ENCODE data around the gene SGPL1.

SGPL1 gene

DNA sequence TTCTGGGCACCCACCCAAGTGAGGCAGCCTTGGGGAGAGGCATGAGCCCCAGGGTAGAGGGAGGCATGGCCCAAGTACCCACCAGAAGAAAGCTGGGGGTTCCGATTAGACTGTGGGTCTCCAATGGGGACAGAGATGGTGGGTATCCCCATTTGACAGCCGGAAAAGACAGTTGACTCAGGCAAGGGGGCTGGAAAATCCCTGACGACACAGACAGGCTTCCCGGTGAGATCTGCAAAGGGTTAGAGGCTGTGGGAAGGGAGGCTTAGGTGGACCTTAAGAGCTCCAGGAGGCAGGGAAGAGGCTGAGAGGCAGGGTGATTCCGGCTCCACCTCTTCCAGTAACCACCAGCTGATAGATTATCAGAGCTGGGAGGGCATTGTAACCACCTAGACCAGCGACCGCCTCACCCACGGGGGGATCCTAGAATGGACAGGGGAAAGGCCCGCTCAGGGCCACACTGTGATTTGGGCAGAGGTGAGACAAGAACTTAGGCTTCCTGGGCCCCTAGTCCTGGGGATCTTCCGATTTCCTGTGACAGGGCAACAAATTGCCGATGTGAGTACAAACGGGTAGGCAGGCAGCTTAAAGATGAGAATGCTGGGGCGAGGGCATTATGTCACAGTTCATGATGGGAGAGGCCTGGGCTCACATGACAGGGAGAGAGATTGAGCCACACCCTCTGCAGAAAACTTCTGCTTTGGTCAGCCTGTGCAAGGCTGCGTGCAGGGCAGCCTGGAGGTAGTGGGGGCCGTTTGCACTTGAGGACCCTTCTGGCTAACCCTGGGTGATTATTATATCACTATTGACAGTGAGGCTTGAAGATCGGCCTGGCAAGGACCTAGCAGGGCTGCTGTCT, 36.0 kb upstream of the SGPL1 start:
- no peak overlapping the region for H3K4me3 ChIP-seq
- peak overlapping the region in 2 of 21 experiments; percentile 1 to 38 for H3K27ac ChIP-seq

DNA sequence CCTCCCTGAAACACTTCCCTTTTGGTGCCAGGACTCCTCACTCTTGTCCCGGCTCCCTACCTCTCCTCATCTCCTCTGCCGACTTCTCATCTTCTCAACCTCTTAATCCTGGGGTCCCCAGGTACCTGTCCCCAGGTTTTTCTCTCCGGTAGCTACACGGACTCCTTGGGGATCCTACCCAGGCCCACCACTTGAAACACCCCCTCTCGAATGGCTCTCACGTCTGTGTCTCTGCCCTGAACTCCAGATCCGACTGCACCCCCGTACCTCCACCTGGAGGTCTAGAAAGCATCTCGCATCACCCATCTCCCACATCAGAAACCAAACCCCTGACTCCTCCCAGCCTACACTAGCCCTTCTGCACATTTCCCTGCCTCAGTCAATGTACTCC, 35.4 kb upstream of the SGPL1 start:
- Histone ChIP-seq H3K4me3 (no peak overlapping the region), H3K27ac (no peak overlapping the region)

DNA sequence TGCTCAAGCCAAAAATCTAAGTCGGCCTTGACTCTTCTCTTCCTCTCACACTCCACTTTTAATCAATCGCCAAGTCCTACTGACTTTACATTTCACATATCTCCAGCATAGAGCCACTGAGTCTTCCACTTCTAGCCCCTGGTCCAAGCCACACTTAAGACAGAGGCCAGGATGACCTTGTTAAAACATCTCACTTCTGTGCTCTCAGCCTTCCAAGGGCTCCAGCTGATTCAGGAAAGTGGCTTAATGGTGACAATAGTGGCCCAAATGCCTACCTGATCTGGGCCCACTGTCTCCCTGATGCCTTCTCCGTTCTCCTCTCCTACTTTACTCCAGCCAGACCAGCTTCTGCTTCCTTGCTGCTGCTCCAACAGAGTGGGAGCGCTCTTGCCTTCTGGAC, 35.0 kb upstream of the SGPL1 start:
- Histone ChIP-seq H3K27ac (no peak overlapping the region), H3K4me3 (no peak overlapping the region)

- no peak overlapping the region for H3K27ac ChIP-seq
- no peak overlapping the region for H3K4me3 ChIP-seq
These were observed 34.2 kb upstream of the SGPL1 start for GRCh38 chr10:70781461-70782051.

- H3K27ac ChIP-seq: no peak overlapping the region
- H3K4me3 ChIP-seq: no peak overlapping the region
These were observed 33.5 kb upstream of the SGPL1 start for GRCh38 chr10:70782086-70782745.

- Histone ChIP-seq H3K27ac (no peak overlapping the region), H3K4me3 (no peak overlapping the region)
These were observed 32.7 kb upstream of the SGPL1 start for GRCh38 chr10:70782746-70783680.

DNA sequence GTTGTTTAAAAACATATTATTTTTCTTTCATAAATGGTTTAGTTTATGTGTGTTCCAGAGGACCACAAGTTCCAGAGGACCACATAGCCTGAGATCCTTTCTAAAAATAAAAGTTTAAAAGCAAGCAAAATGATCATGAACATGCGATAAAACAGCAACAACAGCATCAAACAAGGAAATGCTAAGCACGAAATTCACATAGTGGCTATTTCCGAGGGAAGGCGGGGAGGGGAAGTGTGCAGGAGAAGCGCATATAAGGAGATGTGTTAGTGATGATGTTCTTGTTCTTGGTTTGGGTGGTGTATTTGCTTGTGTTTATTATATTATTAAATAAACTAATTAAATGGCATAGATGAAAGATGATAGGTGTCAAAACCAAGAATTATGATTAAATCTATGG, 31.7 kb upstream of the SGPL1 start:
- Histone ChIP-seq H3K4me3 (no peak overlapping the region), H3K27ac (no peak overlapping the region)

GRCh38 chr10:70784471-70784870, 31.3 kb upstream of the SGPL1 start:
- Histone ChIP-seq H3K4me3 (no peak overlapping the region), H3K27ac (no peak overlapping the region)

- Histone ChIP-seq H3K4me3 (no peak within 1 kb of the TSS), H3K27ac (no peak within 1 kb of the TSS)
These were observed 30.6 kb upstream of the SGPL1 start, which contains the start of gene TBATA for GRCh38 chr10:70785190-70785589. TSS of gene TBATA (minus strand) at chr10:70785377. CDS start at chr10:70783379, 1,998 bp downstream.

GRCh38 chr10:70786799-70787415, 28.8 kb upstream of the SGPL1 start:
- Histone ChIP-seq H3K4me3 (no peak overlapping the region), H3K27ac (no peak overlapping the region)

DNA sequence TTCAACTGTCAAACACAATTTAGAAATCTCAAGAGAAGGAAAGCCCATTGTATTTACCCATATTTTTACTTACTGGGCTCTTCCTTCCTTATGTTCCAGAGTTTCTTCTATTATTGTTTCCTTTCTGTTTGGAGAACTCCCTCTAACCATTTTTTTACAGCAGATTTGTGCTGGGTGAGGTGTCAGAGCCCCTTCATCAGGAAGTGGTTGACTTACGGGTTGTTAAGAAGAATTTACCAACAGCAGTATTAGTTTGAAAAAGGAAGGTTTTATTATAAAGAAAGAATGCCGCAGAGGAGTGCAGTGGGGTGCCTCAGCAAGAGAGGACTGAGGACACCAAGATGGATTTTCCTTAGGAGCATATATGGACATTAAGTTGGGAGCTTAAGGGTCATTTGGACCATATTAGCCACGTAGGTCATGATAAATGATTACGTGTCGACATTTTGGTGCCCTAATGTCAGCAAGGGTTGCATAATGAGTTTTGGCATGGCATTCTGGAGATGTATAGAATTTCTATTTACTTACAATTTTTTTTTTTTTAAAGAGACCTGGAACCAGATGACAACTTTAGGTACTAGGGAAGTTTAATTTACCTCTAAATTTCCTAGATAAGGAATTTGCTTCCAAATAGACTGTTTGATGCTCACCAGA, 24.2 kb upstream of the SGPL1 start:
- Histone ChIP-seq H3K4me3 (no peak overlapping the region), H3K27ac (no peak overlapping the region)

DNA sequence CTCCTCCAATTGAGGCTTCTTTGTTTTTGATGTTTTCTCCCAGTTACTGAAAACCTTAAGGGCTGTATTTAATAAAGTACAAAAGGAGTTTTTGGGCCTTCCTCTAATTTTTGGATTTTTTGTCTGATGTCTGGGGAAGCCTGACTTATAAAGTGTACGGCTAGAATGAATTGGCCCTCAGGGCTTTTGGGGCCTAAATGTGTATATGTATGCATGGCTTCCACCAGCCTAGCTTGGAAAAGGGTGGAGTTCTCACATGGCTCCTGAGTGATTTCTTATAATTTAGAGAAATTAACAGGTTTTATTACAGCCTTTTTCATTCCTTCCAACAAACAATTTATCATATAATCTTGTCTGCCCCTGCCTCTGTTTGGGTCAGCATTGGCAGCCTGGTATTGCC, 20.1 kb upstream of the SGPL1 start:
- Histone ChIP-seq H3K27ac (no peak overlapping the region), H3K4me3 (no peak overlapping the region)

- Histone ChIP-seq H3K27ac (no peak overlapping the region), H3K4me3 (no peak overlapping the region)
These were observed 17.9 kb upstream of the SGPL1 start for GRCh38 chr10:70797840-70798239.

GRCh38 chr10:70799124-70799523, 16.6 kb upstream of the SGPL1 start:
- Histone ChIP-seq H3K27ac (no peak overlapping the region), H3K4me3 (no peak overlapping the region)

DNA sequence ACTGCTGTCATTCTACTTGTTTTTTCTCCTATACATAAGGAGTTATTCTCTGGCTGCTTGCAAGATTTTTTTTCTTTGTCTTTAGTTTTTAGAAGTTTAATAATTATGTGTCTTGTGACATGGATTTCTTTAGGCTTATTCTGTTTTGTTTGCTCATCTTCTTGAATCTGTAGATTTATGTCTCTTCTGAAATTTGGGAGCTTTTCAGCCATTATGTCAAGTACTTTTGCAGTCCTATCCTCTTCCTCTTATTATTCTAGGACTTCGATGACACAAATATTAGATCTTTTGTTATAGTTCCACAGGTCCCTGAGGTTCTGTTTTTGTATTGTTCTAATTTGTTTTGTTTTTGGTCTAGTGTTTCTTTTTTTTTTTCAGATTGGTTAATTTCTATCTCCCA, 13.9 kb upstream of the SGPL1 start:
- no peak overlapping the region for H3K4me3 ChIP-seq
- no peak overlapping the region for H3K27ac ChIP-seq

- no peak overlapping the region for H3K4me3 ChIP-seq
- H3K27ac ChIP-seq: peak overlapping the region in 10 of 21 experiments; percentile 20 to 62 (median 46)
These were observed 11.8 kb upstream of the SGPL1 start for GRCh38 chr10:70803775-70804420.

GRCh38 chr10:70804421-70804808, 11.3 kb upstream of the SGPL1 start:
- Histone ChIP-seq H3K4me3 (no peak overlapping the region), H3K27ac (peak overlapping the region in 11 of 21 experiments; percentile 20 to 62 (median 47))

DNA sequence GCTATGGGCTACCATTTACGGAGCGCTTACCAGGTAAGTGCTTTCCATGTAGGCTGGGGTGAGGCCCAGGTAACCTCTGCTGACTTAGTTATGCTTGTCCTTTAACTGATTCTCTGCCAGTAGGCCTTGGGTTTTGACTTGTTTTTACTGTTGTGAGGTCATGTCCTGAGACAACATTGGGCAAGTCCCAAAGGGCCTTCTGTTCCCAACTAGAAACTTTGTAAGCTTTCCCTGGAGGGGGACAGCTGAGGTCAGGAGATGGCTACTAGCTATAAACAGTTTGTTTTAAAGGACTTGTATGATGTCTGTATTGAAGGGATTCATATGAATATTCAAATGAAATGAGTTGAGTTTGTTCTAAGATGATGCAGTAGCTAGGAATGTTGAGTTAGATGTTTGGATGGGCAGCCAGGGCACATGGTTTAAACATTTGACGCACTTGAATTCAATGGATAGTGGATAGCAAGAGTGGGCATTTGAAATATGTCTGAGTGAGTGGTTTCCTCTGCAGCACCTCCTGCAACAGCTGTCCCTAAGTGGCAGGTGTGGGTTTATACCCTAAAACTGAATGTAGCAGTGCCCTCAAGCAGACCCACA, 10.0 kb upstream of the SGPL1 start:
- Histone ChIP-seq H3K4me3 (no peak overlapping the region), H3K27ac (peak overlapping the region in 1 of 21 experiments; percentile 62)

Data from skin epidermis (tissue), 12 donors.